Ishikawa (cell line): ENCODE measurements around the gene SPTA1.

Source experiments
- CEBPB ChIP-seq: IDR thresholded peaks from 2 replicates; pipeline ENCODE4 v1.6.1; 2012
- CREB1 ChIP-seq: IDR thresholded peaks from 2 replicates; pipeline ENCODE4 v1.6.1; 2012; ENCODE audit warnings: low read depth
- EGR1 ChIP-seq: IDR thresholded peaks from 2 replicates; pipeline ENCODE4 v1.6.1; 2012
- EP300 ChIP-seq: IDR thresholded peaks from 2 replicates; pipeline ENCODE4 v1.6.1; 2012; ENCODE audit warnings: borderline replicate concordance
- FOXM1 ChIP-seq: IDR thresholded peaks from 2 replicates; pipeline ENCODE4 v1.6.1; 2012; ENCODE audit warnings: low read depth, borderline replicate concordance
- NFIC ChIP-seq: IDR thresholded peaks from 2 replicates; pipeline ENCODE4 v1.6.1; 2012
- RAD21 ChIP-seq: IDR thresholded peaks from 2 replicates; pipeline ENCODE4 v1.6.1; 2012; ENCODE audit warnings: low read depth
- TAF1 ChIP-seq: IDR thresholded peaks from 2 replicates; pipeline ENCODE4 v1.6.1; 2012; ENCODE audit warnings: low read depth, mild to moderate bottlenecking
- TCF12 ChIP-seq: IDR thresholded peaks from 2 replicates; pipeline ENCODE4 v1.6.1; 2012; ENCODE audit warnings: low read depth
- TEAD4 ChIP-seq: IDR thresholded peaks from 2 replicates; pipeline ENCODE4 v1.6.1; 2012
- YY1 ChIP-seq: IDR thresholded peaks from 2 replicates; pipeline ENCODE4 v1.6.1; 2012; ENCODE audit warnings: low read depth
- ZBTB7A ChIP-seq: IDR thresholded peaks from 2 replicates; pipeline ENCODE4 v1.6.1; 2012; ENCODE audit warnings: low read depth
- TF ChIP-seq, protein P1 (sequence below): IDR thresholded peaks from 2 replicates; pipeline ENCODE4 v1.6.1; 2012; ENCODE audit warnings: low read depth, mild to moderate bottlenecking
- TF ChIP-seq, protein P2 (sequence below): IDR thresholded peaks from 2 replicates; pipeline ENCODE4 v1.6.1; 2012
- TF ChIP-seq, protein P3 (sequence below): IDR thresholded peaks from 2 replicates; pipeline ENCODE4 v1.6.1; 2012

The SPTA1 gene

DNA sequence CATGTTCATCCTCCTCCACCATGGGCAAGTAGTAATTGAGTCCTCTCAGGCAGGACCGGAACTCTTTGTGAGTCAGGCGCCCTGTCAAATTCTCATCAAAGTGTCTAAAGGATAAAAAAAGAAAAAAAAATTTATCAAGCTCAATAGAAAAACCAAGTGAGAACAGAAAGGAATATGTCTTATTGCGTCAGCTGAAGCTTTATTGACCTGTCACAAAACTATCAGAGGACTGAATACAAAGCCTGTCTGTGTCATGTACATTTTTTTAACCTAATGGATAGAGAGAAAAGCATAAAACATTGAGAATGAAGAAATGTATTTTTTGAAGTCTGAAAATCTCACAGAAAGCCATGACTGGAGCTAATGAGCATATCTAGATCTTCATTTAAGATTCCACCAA, 72.8 kb downstream of the SPTA1 start:
- no peak for TF ChIP-seq EP300

DNA sequence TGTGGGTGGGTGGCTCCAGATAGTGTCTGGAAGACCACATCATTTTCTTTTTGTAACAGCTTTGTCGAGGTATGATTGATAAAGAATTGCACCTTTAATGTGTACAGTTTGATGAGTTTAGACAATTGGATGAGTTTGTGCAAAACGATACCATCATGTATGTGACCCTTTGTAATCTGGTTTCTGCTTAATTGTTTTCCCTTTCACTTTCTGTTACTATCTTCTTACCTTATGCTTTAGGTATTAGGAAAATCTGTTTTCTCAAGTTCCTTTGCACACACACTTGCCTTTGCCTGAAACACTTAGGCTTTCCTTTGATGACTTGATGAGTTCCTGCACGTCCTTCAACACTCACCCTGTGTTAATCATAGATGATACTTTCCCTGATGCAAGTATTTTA, 74.6 kb downstream of the SPTA1 start:
- TF ChIP-seq TEAD4 (no peak), FOXM1 (no peak), EGR1 (no peak), RAD21 (no peak), NFIC (no peak), YY1 (no peak), TAF1 (no peak), CEBPB (no peak), ZBTB7A (no peak), EP300 (no peak), CREB1 (no peak), TCF12 (no peak)
- TF ChIP-seq, protein P1, sequence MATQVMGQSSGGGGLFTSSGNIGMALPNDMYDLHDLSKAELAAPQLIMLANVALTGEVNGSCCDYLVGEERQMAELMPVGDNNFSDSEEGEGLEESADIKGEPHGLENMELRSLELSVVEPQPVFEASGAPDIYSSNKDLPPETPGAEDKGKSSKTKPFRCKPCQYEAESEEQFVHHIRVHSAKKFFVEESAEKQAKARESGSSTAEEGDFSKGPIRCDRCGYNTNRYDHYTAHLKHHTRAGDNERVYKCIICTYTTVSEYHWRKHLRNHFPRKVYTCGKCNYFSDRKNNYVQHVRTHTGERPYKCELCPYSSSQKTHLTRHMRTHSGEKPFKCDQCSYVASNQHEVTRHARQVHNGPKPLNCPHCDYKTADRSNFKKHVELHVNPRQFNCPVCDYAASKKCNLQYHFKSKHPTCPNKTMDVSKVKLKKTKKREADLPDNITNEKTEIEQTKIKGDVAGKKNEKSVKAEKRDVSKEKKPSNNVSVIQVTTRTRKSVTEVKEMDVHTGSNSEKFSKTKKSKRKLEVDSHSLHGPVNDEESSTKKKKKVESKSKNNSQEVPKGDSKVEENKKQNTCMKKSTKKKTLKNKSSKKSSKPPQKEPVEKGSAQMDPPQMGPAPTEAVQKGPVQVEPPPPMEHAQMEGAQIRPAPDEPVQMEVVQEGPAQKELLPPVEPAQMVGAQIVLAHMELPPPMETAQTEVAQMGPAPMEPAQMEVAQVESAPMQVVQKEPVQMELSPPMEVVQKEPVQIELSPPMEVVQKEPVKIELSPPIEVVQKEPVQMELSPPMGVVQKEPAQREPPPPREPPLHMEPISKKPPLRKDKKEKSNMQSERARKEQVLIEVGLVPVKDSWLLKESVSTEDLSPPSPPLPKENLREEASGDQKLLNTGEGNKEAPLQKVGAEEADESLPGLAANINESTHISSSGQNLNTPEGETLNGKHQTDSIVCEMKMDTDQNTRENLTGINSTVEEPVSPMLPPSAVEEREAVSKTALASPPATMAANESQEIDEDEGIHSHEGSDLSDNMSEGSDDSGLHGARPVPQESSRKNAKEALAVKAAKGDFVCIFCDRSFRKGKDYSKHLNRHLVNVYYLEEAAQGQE, result no peak
- TF ChIP-seq, protein P2, sequence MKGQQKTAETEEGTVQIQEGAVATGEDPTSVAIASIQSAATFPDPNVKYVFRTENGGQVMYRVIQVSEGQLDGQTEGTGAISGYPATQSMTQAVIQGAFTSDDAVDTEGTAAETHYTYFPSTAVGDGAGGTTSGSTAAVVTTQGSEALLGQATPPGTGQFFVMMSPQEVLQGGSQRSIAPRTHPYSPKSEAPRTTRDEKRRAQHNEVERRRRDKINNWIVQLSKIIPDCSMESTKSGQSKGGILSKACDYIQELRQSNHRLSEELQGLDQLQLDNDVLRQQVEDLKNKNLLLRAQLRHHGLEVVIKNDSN, result no peak
- TF ChIP-seq, protein P3, sequence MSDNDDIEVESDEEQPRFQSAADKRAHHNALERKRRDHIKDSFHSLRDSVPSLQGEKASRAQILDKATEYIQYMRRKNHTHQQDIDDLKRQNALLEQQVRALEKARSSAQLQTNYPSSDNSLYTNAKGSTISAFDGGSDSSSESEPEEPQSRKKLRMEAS, result no peak

DNA sequence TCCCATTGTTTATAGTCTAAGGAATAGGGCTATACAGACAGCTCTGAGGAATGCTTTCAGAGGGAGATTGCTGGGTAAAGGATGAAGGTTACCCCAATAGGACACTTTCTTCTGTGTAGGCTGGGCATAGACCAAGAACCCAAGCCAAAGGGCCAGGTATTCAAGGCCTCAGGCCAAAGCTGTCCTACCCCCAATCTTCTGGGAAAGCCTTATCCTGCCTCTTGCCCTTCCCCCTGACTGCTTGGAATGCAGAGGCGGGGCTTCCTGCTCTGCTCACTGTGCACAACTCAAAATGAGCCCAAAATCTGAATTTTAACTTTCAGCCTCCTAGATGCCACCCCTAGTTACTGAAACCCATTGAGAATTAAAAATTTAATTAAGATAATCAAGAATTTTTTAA, 79.2 kb downstream of the SPTA1 start:
- TF ChIP-seq EP300 (no peak), YY1 (no peak), TEAD4 (no peak), CREB1 (no peak), NFIC (no peak), FOXM1 (no peak), TCF12 (no peak), ZBTB7A (no peak)
- TF ChIP-seq, protein P1, result no peak

DNA sequence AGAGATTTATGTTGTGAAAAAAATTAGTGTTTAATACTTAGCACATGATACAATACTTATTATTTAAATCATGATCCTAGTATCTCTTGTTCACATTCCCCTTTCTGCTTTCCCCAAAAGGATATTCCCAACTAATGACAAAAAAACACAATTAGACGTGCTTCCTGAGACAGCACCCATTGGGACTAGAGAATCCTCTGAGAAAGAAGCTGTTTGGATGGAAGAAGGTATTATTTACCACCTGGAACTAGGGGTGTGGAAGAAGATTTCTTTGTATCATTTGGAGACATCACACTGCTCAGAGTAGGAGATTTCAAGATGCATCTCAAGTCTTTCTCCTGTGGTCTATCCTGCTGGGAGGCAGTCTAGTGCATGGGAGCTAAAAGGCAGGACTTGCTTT, 81.5 kb downstream of the SPTA1 start, which contains the start of gene OR10Z1:
OR10Z1 (plus strand) TSS at position 301 of the 400 bp plus-strand sequence. CDS start 1,171 bp downstream, outside the sequence.
- TF ChIP-seq, protein P1, result no peak
- TF ChIP-seq, protein P3, result no peak
- no peak for TF ChIP-seq CREB1
- no peak for TF ChIP-seq TCF12
- TF ChIP-seq TEAD4, result no peak
- TF ChIP-seq, protein P2, result no peak
- TF ChIP-seq YY1, result no peak
- TF ChIP-seq RAD21, result no peak
- TF ChIP-seq FOXM1, result no peak
- TF ChIP-seq TAF1, result no peak
- TF ChIP-seq ZBTB7A, result no peak

DNA sequence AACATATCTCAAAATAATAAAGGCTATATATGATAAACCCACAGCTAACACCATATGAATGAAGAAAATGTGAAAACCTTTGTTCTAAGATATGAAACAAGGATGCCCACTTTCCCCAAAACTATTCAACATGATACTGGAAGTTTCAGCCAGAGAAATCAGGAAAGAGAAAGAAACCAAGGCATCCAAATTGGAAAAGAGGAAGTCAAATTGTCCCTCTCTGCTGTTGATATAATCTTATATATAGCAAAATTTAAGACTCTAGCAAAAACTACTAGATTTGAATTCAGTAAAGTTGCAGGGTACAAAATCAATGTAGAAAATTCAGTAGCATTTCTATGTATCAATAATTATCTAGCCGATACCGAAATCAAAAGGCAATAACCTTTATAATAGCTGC, 85.8 kb downstream of the SPTA1 start:
- TF ChIP-seq ZBTB7A (no peak), CEBPB (no peak), EP300 (no peak), RAD21 (no peak), YY1 (no peak), EGR1 (no peak), TCF12 (no peak), NFIC (no peak), CREB1 (no peak), TEAD4 (no peak), FOXM1 (no peak)
- TF ChIP-seq, protein P2, result no peak
